ENCODE measurements around the gene GIPC2. TPM values are rescaled to one million over a fixed set of nuclear protein-coding genes. Genes with fewer than 3 reads are reported as not detected.

GIPC2 gene
- polyA plus RNA-seq, 1 donor, result 77.1 TPM

DNA sequence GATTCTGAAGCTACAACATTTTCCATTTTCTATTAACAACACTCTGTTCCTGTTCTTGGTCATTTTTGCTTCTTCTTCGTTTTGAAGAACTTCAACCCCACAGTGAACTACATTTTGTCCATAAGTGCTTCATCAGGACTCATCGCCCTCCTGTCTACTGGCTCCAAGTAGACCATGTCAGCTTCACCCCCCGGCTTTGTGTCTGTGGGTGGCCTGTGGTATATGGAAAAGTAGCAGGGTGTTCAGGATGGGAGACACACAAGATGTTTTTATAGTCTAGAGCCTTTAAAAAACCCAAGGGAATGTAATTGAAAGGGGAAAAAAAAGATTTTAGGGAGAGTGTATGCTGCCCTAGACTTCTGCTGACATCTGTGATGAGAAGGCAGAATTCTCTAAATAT is 46.1 kb downstream of the GIPC2 start:
- no peak for DNase-seq
- no peak overlapping the region for H3K4me3 ChIP-seq (ENCODE audit: low read length)
- H3K27ac ChIP-seq (ENCODE audit: low read length), result no peak overlapping the region
- WGBS (ENCODE audit: insufficient coverage, low lambda C conversion rate), result 78% methylated on average over 1 of the region's 3 CpGs
- H3K36me3 ChIP-seq (ENCODE audit: control insufficient read depth, insufficient read depth, low read length), result peaks cover 12% of the 10 kb centered on the region
- peaks cover 5% of the 10 kb centered on the region for H3K4me1 ChIP-seq (ENCODE audit: control insufficient read depth, insufficient read depth, low read length)
- no peaks in the 10 kb centered on the region for H3K27me3 ChIP-seq (ENCODE audit: control insufficient read depth, insufficient read depth, low read length)
- H3K9me3 ChIP-seq (ENCODE audit: control insufficient read depth, low read depth, low read length), result peaks cover 4% of the 10 kb centered on the region

DNA sequence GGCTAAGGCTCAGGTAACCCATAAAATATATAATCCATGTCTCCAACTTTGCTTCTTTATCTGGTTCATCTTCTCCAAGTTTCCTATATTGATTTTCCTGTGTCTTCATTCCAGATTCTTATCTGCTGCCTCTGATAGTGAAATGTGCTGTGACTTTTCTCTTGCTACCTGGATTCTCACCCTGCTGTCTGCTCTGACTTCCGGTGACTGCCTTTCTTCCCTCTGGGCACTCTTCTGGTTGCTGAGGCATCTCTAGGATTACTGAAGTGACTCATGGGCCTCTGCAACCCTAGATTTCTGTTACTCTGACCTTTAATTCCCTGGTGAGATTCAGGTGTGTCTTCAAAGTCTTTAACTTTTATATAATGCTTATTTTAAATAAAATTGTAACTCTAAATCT is 46.9 kb downstream of the GIPC2 start:
- H3K27me3 ChIP-seq (ENCODE audit: control insufficient read depth, insufficient read depth, low read length), result no peaks in the 10 kb centered on the region
- H3K4me3 ChIP-seq (ENCODE audit: low read length), result no peak overlapping the region
- H3K27ac ChIP-seq (ENCODE audit: low read length), result no peak overlapping the region
- peaks cover 4% of the 10 kb centered on the region for H3K9me3 ChIP-seq (ENCODE audit: control insufficient read depth, low read depth, low read length)
- peaks cover 5% of the 10 kb centered on the region for H3K4me1 ChIP-seq (ENCODE audit: control insufficient read depth, insufficient read depth, low read length)
- no peak for DNase-seq
- 100% methylated on average over 1 of the region's 1 CpG for WGBS (ENCODE audit: insufficient coverage, low lambda C conversion rate)
- peaks cover 12% of the 10 kb centered on the region for H3K36me3 ChIP-seq (ENCODE audit: control insufficient read depth, insufficient read depth, low read length)

DNA sequence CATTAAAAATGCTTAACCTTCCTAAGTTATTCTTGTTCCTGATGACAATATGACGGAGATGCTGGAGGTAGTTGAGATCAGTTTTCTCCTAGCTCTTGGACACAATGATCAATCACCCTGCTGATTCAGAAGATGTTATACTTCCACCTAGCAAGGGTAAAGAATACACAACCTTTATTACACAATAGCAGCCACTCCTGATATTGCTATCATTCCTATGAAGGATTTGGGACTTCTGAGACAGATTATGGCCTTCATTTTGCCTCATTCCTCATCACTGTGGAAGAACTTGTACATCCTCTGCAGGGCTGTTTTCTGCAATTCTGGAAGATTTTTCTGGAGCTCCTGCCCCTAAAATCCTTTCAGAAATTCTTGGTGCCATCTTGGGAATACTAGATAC is 47.8 kb downstream of the GIPC2 start:
- Histone ChIP-seq H3K27ac (ENCODE audit: low read length) (no peak overlapping the region), H3K27me3 (ENCODE audit: control insufficient read depth, insufficient read depth, low read length) (no peaks in the 10 kb centered on the region), H3K36me3 (ENCODE audit: control insufficient read depth, insufficient read depth, low read length) (peaks cover 12% of the 10 kb centered on the region), H3K4me3 (ENCODE audit: low read length) (no peak overlapping the region), H3K9me3 (ENCODE audit: control insufficient read depth, low read depth, low read length) (peaks cover 4% of the 10 kb centered on the region), H3K4me1 (ENCODE audit: control insufficient read depth, insufficient read depth, low read length) (peaks cover 5% of the 10 kb centered on the region)
- no CpG with 5 or more reads among the region's 1 CpG for WGBS (ENCODE audit: insufficient coverage, low lambda C conversion rate)
- no peak for DNase-seq

DNA sequence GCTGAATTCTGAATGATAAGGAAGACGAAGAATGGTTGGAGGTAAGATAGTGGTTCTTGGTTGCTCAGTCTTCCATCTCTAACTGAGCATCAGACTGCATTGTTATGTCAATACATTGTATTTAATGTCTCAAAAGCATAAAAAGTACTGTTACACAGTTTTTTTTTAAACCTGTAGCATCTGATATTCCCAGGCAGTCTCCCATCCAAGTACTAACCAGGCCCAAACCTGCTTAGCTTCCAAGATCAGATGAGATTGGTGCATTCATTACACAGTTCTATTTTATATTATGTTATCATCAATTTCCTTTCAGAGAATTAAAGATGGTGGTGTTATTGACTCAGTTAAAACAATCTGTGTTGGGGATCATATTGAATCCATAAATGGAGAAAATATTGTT is 48.9 kb downstream of the GIPC2 start:
- Histone ChIP-seq H3K27ac (ENCODE audit: low read length) (no peak overlapping the region), H3K4me3 (ENCODE audit: low read length) (no peak overlapping the region), H3K27me3 (ENCODE audit: control insufficient read depth, insufficient read depth, low read length) (no peaks in the 10 kb centered on the region), H3K9me3 (ENCODE audit: control insufficient read depth, low read depth, low read length) (peaks cover 4% of the 10 kb centered on the region), H3K4me1 (ENCODE audit: control insufficient read depth, insufficient read depth, low read length) (peaks cover 3% of the 10 kb centered on the region), H3K36me3 (ENCODE audit: control insufficient read depth, insufficient read depth, low read length) (peaks cover 13% of the 10 kb centered on the region)
- DNase-seq, result no peak
- no CpG with 5 or more reads among the region's 1 CpG for WGBS (ENCODE audit: insufficient coverage, low lambda C conversion rate)

DNA sequence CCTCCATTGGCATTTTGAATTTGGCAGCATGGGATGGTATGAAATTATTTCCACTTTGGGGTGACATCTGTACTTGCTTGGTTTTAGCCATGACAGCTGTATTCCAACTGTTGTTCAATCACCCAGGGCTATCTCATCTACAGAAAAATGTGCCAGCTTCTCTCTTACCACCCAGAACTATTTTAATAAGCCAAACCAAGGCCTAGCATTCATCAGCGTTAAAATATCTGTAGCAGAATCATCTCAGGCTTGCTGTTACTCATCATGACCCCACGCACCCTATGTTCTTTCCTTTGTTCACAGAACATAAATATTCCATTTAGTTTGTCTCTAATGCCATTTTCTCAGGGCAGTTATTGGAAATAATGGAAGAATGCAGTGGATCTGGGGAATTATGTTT is 49.8 kb downstream of the GIPC2 start:
- H3K36me3 ChIP-seq (ENCODE audit: control insufficient read depth, insufficient read depth, low read length), result peaks cover 15% of the 10 kb centered on the region
- DNase-seq, result no peak
- no peak overlapping the region for H3K4me3 ChIP-seq (ENCODE audit: low read length)
- H3K27me3 ChIP-seq (ENCODE audit: control insufficient read depth, insufficient read depth, low read length), result no peaks in the 10 kb centered on the region
- no peak overlapping the region for H3K27ac ChIP-seq (ENCODE audit: low read length)
- WGBS (ENCODE audit: insufficient coverage, low lambda C conversion rate), result 83% methylated on average over 1 of the region's 2 CpGs
- peaks cover 4% of the 10 kb centered on the region for H3K9me3 ChIP-seq (ENCODE audit: control insufficient read depth, low read depth, low read length)
- peaks cover 3% of the 10 kb centered on the region for H3K4me1 ChIP-seq (ENCODE audit: control insufficient read depth, insufficient read depth, low read length)

DNA sequence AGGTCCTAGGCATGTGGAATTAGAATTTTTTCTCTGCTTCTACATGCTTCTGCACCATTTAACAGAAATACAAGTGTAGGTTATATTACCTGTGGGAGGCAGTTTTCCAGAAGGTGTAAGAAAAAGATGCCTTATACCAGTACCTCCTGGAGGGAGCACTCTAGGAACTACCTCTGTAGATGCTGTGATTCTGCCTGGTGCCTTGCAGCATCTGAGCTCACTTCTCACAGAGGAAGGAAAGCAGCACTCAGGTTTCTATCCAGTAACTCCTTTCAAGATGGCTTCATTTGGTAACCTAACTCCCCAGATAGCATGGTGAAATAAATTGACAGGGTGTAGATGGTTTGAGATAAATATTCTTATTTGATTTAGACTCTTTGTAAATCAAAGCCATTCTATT is 50.3 kb downstream of the GIPC2 start:
- Histone ChIP-seq H3K27me3 (ENCODE audit: control insufficient read depth, insufficient read depth, low read length) (no peaks in the 10 kb centered on the region), H3K36me3 (ENCODE audit: control insufficient read depth, insufficient read depth, low read length) (peaks cover 15% of the 10 kb centered on the region), H3K27ac (ENCODE audit: low read length) (no peak overlapping the region), H3K9me3 (ENCODE audit: control insufficient read depth, low read depth, low read length) (peaks cover 4% of the 10 kb centered on the region), H3K4me1 (ENCODE audit: control insufficient read depth, insufficient read depth, low read length) (peaks cover 3% of the 10 kb centered on the region), H3K4me3 (ENCODE audit: low read length) (no peak overlapping the region)
- no peak for DNase-seq

DNA sequence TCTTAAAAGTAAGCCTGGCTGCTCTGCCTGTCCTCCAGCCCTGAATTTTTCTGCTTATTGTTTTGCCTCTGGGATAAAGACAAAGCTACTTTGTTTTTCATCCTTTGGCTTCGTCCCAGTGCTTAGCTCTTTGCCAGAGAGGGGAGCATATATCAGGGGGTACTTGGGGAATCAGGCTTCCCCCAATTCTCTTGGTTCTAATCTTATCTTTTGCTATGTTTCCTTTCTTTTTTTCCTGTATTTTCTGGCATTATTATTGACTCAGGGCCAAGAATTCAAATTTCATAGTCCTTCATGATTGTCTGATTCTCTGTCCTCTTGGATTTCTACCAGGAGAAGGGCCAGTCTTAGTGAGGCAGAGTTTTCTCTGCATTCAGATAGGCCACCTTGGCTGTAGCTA is 51.2 kb downstream of the GIPC2 start:
- no peak overlapping the region for H3K4me3 ChIP-seq (ENCODE audit: low read length)
- DNase-seq, result no peak
- H3K27ac ChIP-seq (ENCODE audit: low read length), result no peak overlapping the region
- H3K36me3 ChIP-seq (ENCODE audit: control insufficient read depth, insufficient read depth, low read length), result peaks cover 12% of the 10 kb centered on the region
- H3K4me1 ChIP-seq (ENCODE audit: control insufficient read depth, insufficient read depth, low read length), result no peaks in the 10 kb centered on the region
- H3K9me3 ChIP-seq (ENCODE audit: control insufficient read depth, low read depth, low read length), result no peaks in the 10 kb centered on the region
- 100% methylated on average over 1 of the region's 1 CpG for WGBS (ENCODE audit: insufficient coverage, low lambda C conversion rate)
- H3K27me3 ChIP-seq (ENCODE audit: control insufficient read depth, insufficient read depth, low read length), result no peaks in the 10 kb centered on the region

DNA sequence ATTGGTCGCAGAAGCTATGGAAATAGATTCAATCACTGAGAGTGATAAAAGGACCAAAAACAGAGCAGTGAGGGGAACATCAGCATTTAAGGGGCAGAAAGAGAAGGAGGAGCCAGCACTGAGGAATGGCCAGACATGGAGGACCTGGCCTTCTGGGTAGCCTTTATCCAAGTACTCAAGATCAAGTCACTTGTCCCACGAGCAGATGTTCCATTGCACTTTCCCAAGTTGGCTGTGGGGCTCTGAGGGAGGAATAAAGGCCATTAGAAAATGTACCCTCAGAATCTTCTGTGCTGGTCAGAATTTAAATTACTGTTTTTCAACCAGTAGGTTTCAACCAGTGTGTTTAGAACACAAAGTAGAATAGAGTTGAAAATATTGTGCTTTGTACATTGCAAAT is 55.3 kb downstream of the GIPC2 start:
- Histone ChIP-seq H3K36me3 (ENCODE audit: control insufficient read depth, insufficient read depth, low read length) (peaks cover 3% of the 10 kb centered on the region), H3K27ac (ENCODE audit: low read length) (no peak overlapping the region), H3K9me3 (ENCODE audit: control insufficient read depth, low read depth, low read length) (no peaks in the 10 kb centered on the region), H3K27me3 (ENCODE audit: control insufficient read depth, insufficient read depth, low read length) (no peaks in the 10 kb centered on the region), H3K4me3 (ENCODE audit: low read length) (no peak overlapping the region), H3K4me1 (ENCODE audit: control insufficient read depth, insufficient read depth, low read length) (no peaks in the 10 kb centered on the region)
- DNase-seq, result no peak
- WGBS (ENCODE audit: insufficient coverage, low lambda C conversion rate), result 100% methylated on average over 1 of the region's 2 CpGs

DNA sequence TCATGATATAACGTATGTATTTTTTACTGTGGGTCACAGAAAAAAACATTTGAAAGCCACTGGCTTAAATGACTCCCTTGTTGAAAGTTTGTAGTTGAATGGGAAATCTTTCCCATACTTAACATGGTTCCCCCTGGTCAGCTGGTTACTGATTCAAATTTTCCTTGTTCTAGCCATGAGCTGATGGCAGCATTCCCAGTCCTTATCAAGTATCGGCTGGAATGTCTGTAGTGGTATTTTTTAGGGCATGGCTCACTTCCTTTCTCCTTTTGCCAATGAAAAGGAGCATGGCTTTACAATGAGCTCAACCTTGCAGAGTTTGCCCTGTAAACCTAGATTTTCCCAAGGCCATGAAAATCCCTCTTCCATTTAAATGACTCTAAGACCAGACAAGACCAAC is 55.7 kb downstream of the GIPC2 start:
- Histone ChIP-seq H3K27ac (ENCODE audit: low read length) (no peak overlapping the region), H3K4me3 (ENCODE audit: low read length) (no peak overlapping the region), H3K36me3 (ENCODE audit: control insufficient read depth, insufficient read depth, low read length) (peaks cover 3% of the 10 kb centered on the region), H3K9me3 (ENCODE audit: control insufficient read depth, low read depth, low read length) (no peaks in the 10 kb centered on the region), H3K27me3 (ENCODE audit: control insufficient read depth, insufficient read depth, low read length) (no peaks in the 10 kb centered on the region), H3K4me1 (ENCODE audit: control insufficient read depth, insufficient read depth, low read length) (no peaks in the 10 kb centered on the region)
- no peak for DNase-seq
- no CpG with 5 or more reads among the region's 2 CpGs for WGBS (ENCODE audit: insufficient coverage, low lambda C conversion rate)

DNA sequence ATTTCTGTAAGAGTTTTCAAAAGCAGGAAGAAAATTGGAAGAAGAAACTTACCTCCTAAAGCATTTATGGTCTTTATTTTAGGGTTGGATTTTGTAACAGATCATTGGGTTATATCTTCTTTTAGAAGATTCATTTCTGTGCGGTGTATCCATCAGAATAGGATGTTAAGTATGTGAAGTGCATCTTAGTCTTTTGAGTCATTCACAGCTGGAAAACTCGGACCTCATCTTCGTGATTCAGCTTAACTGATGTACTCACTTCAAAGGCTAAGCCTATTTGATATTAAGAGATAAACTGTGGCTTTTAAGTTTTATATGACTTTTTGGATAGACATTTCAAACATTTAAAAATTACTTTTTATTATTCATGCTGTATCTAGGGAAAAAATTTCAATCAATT is 56.3 kb downstream of the GIPC2 start:
- no peak for DNase-seq
- no CpG with 5 or more reads among the region's 3 CpGs for WGBS (ENCODE audit: insufficient coverage, low lambda C conversion rate)
- no peaks in the 10 kb centered on the region for H3K27me3 ChIP-seq (ENCODE audit: control insufficient read depth, insufficient read depth, low read length)
- peaks cover 3% of the 10 kb centered on the region for H3K36me3 ChIP-seq (ENCODE audit: control insufficient read depth, insufficient read depth, low read length)
- H3K27ac ChIP-seq (ENCODE audit: low read length), result no peak overlapping the region
- H3K4me3 ChIP-seq (ENCODE audit: low read length), result no peak overlapping the region
- H3K4me1 ChIP-seq (ENCODE audit: control insufficient read depth, insufficient read depth, low read length), result no peaks in the 10 kb centered on the region
- no peaks in the 10 kb centered on the region for H3K9me3 ChIP-seq (ENCODE audit: control insufficient read depth, low read depth, low read length)

DNA sequence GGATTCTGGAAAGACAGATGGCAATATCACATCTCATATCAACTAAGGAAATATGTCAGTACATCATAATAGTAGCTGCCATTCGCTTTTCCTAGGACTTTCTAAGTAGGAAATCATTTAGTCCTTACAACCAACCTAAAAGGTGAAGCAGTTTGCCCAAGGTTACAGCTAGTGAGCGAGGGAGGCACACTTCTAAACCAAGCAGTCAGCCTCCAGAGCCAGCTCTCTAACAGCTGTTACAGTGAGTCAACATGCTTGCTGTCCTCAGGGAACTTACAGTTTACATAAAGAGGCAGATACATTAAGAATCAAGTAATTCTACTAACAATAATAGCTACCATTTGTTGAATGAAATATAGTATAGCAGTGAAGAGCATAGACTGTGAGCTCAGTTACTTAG is 57.1 kb downstream of the GIPC2 start:
- Histone ChIP-seq H3K27me3 (ENCODE audit: control insufficient read depth, insufficient read depth, low read length) (no peaks in the 10 kb centered on the region), H3K9me3 (ENCODE audit: control insufficient read depth, low read depth, low read length) (no peaks in the 10 kb centered on the region), H3K27ac (ENCODE audit: low read length) (no peak overlapping the region), H3K36me3 (ENCODE audit: control insufficient read depth, insufficient read depth, low read length) (peaks cover 3% of the 10 kb centered on the region), H3K4me1 (ENCODE audit: control insufficient read depth, insufficient read depth, low read length) (no peaks in the 10 kb centered on the region), H3K4me3 (ENCODE audit: low read length) (no peak overlapping the region)
- DNase-seq, result no peak
- WGBS (ENCODE audit: insufficient coverage, low lambda C conversion rate), result no CpG with 5 or more reads among the region's 2 CpGs

Measured in large intestine (tissue), 3 donors.